RWPE2 (cell line): ENCODE results near the gene BCL7C.

Source experiments
- ATAC-seq: fragments of 200-7000 bp; cut with Tn5 transposase; 3 replicates; pipeline ENCODE4 v1.9.1; 2021; ENCODE audit warnings: low read depth
- DNase-seq: peaks from one replicate; pipeline ENCODE4 v3.0.0-alpha.2; 2020; ENCODE audit warnings: low spot score
- H3K27ac ChIP-seq: fragments of 450-650 bp; 2 replicates; pipeline ENCODE4 v1.5.1; 2017; ENCODE audit warnings: mild to moderate bottlenecking; ENCODE audit not compliant: poor library complexity, severe bottlenecking
- H3K27me3 ChIP-seq: fragments of 250-450 bp; sonication (Bioruptor Pico); 2 replicates; pipeline ENCODE4 v1.5.1; 2021; ENCODE audit warnings: mild to moderate bottlenecking, moderate library complexity; ENCODE audit not compliant: insufficient read depth, poor library complexity, severe bottlenecking
- H3K36me3 ChIP-seq: fragments of 250-450 bp; sonication (Bioruptor Pico); 2 replicates; pipeline ENCODE4 v1.5.1; 2020; ENCODE audit warnings: low read depth, mild to moderate bottlenecking, moderate library complexity
- H3K4me1 ChIP-seq: fragments of 250-450 bp; sonication (Bioruptor Pico); 2 replicates; pipeline ENCODE4 v1.5.1; 2021; ENCODE audit warnings: mild to moderate bottlenecking, moderate library complexity; ENCODE audit not compliant: insufficient read depth, poor library complexity, severe bottlenecking
- H3K4me3 ChIP-seq: fragments of 250-450 bp; sonication (Bioruptor Pico); 2 replicates; pipeline ENCODE4 v1.5.1; 2021; ENCODE audit warnings: mild to moderate bottlenecking, moderate library complexity; ENCODE audit not compliant: severe bottlenecking
- H3K9me3 ChIP-seq: fragments of 250-450 bp; sonication (Bioruptor Pico); 2 replicates; pipeline ENCODE4 v1.5.1; 2021; ENCODE audit warnings: mild to moderate bottlenecking, moderate library complexity; ENCODE audit not compliant: severe bottlenecking
- CTCF ChIP-seq: fragments of 450-650 bp; IDR thresholded peaks from one replicate; pipeline ENCODE4 v1.5.1; 2017; ENCODE audit warnings: mild to moderate bottlenecking, moderate library complexity; ENCODE audit not compliant: poor library complexity, severe bottlenecking

Gene BCL7C

GRCh38 chr16:30904114-30904780 lies 10.4 kb upstream of the BCL7C start:
- peaks cover 7% of the 10 kb centered on the region for H3K4me1 ChIP-seq
- DNase-seq (no peak), ATAC-seq (no peak)
- no peaks in the 10 kb centered on the region for H3K27me3 ChIP-seq
- no peaks in the 10 kb centered on the region for H3K9me3 ChIP-seq
- TF ChIP-seq CTCF = no peak
- H3K4me3 ChIP-seq = no peak overlapping the region
- H3K27ac ChIP-seq = peak overlapping the region; percentile 38
- no peaks in the 10 kb centered on the region for H3K36me3 ChIP-seq

GRCh38 chr16:30903596-30903995 lies 9.7 kb upstream of the BCL7C start:
- peak overlapping the region; percentile 38 for H3K27ac ChIP-seq
- DNase-seq (no peak), ATAC-seq (no peak)
- H3K9me3 ChIP-seq = no peaks in the 10 kb centered on the region
- peaks cover 7% of the 10 kb centered on the region for H3K4me1 ChIP-seq
- H3K4me3 ChIP-seq = no peak overlapping the region
- H3K27me3 ChIP-seq = no peaks in the 10 kb centered on the region
- no peak for TF ChIP-seq CTCF
- no peaks in the 10 kb centered on the region for H3K36me3 ChIP-seq

GRCh38 chr16:30903002-30903401 lies 9.1 kb upstream of the BCL7C start:
- no peak for TF ChIP-seq CTCF
- no peaks in the 10 kb centered on the region for H3K27me3 ChIP-seq
- ATAC-seq (no peak), DNase-seq (no peak)
- peak overlapping the region; percentile 38 for H3K27ac ChIP-seq
- peaks cover 7% of the 10 kb centered on the region for H3K4me1 ChIP-seq
- H3K36me3 ChIP-seq = no peaks in the 10 kb centered on the region
- H3K4me3 ChIP-seq = no peak overlapping the region
- no peaks in the 10 kb centered on the region for H3K9me3 ChIP-seq

GRCh38 chr16:30902029-30902972 lies 8.4 kb upstream of the BCL7C start:
- Histone ChIP-seq H3K9me3 (no peaks in the 10 kb centered on the region), H3K36me3 (no peaks in the 10 kb centered on the region), H3K4me3 (peak overlapping the region; percentile 40), H3K4me1 (peaks cover 9% of the 10 kb centered on the region), H3K27me3 (no peaks in the 10 kb centered on the region), H3K27ac (peak overlapping the region; percentile 38)
- ATAC-seq (peak; percentile 84), DNase-seq (no peak)
- TF ChIP-seq CTCF = peak; percentile 88
